KOPT-K1 (cell line): ENCODE measurements around the gene DLG2.

Source experiments
- H3K27ac ChIP-seq: fragments of 200-600 bp; sonication (generic); 2 replicates; pipeline ENCODE4 v1.5.1; 2016; ENCODE audit warnings: antibody characterized with exemption, mild to moderate bottlenecking, low read depth, low read length; ENCODE audit not compliant: poor library complexity, severe bottlenecking
- H3K36me3 ChIP-seq: fragments of 200-600 bp; sonication (generic); 2 replicates; pipeline ENCODE4 v1.5.1; 2017; ENCODE audit warnings: antibody characterized with exemption, mild to moderate bottlenecking, low read length, moderate library complexity; ENCODE audit not compliant: insufficient read depth
- H3K9me3 ChIP-seq: fragments of 200-600 bp; sonication (generic); 2 replicates; pipeline ENCODE4 v1.5.1; 2017; ENCODE audit warnings: antibody characterized with exemption, low read length, mild to moderate bottlenecking; ENCODE audit not compliant: insufficient read depth, poor library complexity, severe bottlenecking

Gene DLG2

GRCh38 chr11:83809274-83809673 is 1817.9 kb downstream of the DLG2 start:
- no peak overlapping the region for H3K27ac ChIP-seq
- no peaks in the 10 kb centered on the region for H3K9me3 ChIP-seq
- no peaks in the 10 kb centered on the region for H3K36me3 ChIP-seq

DNA sequence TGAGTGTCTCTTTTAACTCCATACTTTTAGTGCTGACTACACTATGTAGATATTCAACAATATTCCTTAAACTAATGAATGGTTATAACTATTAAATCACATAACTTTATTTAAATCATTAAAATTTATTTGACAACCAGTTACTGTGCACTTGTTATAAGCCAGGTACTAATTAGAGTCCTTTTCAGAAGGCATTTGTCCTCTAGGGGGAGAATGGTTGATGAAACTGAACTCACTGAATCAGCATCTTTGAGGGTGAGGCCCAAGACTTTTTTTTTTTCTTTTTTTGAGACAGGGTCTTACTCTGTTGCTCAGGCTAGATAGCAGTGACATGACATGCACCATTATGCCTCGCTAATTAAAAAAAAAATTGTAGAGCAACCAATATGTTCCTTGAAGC is 1825.3 kb downstream of the DLG2 start:
- no peaks in the 10 kb centered on the region for H3K36me3 ChIP-seq
- H3K27ac ChIP-seq = no peak overlapping the region
- no peaks in the 10 kb centered on the region for H3K9me3 ChIP-seq

GRCh38 chr11:83793310-83793709 is 1833.8 kb downstream of the DLG2 start:
- H3K27ac ChIP-seq = no peak overlapping the region
- no peaks in the 10 kb centered on the region for H3K36me3 ChIP-seq
- no peaks in the 10 kb centered on the region for H3K9me3 ChIP-seq

DNA sequence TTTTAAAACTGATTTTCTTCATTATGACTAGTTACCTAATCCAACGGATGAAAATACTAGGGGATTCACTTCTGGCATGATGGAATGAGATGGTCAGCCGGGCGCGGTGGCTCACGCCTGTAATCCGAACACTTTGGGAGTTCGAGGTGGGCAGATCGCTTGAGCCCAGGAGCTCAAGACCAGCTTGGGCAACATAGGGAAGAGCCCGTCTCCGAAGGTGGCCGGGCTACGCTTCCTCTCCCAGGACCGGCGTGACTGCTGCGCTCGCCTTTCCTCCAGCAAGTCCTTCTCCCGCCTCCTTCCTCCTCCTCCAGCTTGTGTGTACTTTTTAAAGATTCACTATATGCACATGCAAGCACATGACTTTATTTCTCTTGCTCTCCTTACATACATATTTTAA is 1835.6 kb downstream of the DLG2 start:
- Histone ChIP-seq H3K27ac (no peak overlapping the region), H3K36me3 (no peaks in the 10 kb centered on the region), H3K9me3 (no peaks in the 10 kb centered on the region)

- H3K36me3 ChIP-seq = no peaks in the 10 kb centered on the region
- H3K27ac ChIP-seq = no peak overlapping the region
Measured at GRCh38 chr11:83785942-83786341, 1841.2 kb downstream of the DLG2 start.

DNA sequence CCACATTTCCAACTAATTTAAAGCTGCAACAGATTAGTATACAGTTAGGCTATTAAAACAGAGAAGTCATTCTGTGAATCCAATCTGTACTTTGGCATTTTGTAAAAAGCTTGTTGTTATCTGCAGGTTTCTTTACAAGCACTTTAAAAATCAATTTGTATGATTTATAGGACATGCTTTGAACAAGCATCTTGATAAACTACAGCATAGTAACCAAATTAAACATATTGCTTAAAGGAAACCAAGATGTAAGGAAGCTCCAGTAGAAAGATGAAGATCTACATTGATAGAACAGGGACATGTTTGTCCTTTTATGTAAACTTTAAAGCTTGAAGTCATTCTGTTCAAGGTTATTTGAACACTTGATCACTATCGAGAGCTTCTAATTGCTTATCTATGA is 1842.7 kb downstream of the DLG2 start:
- Histone ChIP-seq H3K27ac (no peak overlapping the region), H3K36me3 (no peaks in the 10 kb centered on the region), H3K9me3 (no peaks in the 10 kb centered on the region)

More at GRCh38 chr11:83785942-83786341, 1841.2 kb downstream of the DLG2 start:
- no peaks in the 10 kb centered on the region for H3K9me3 ChIP-seq

GRCh38 chr11:83782329-83782728 is 1844.8 kb downstream of the DLG2 start:
- Histone ChIP-seq H3K27ac (no peak overlapping the region), H3K9me3 (no peaks in the 10 kb centered on the region), H3K36me3 (no peaks in the 10 kb centered on the region)

DNA sequence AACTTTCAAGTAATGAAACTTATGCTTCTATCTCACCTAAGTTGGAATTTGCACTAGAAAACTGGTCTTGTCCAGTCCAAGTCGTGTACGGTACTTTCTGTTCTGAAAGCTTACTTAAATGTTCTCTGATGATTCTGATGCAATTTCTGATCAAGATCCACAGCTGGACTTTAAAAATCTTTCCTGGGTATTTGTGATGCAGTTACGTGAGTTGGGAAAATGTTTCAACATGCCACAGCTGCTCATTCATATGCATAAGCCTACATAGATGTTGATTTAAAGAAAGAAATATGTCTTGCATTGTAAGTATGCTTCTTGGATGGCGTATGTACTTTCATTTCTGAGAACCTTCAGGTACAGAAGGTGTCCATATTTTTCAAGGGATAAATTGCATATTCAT is 1847.3 kb downstream of the DLG2 start:
- no peak overlapping the region for H3K27ac ChIP-seq
- H3K9me3 ChIP-seq = no peaks in the 10 kb centered on the region

GRCh38 chr11:83778596-83778995 is 1848.5 kb downstream of the DLG2 start:
- no peaks in the 10 kb centered on the region for H3K36me3 ChIP-seq
- no peak overlapping the region for H3K27ac ChIP-seq

More for the DNA sequence above, 1847.3 kb downstream of the DLG2 start:
- H3K36me3 ChIP-seq = no peaks in the 10 kb centered on the region

DNA sequence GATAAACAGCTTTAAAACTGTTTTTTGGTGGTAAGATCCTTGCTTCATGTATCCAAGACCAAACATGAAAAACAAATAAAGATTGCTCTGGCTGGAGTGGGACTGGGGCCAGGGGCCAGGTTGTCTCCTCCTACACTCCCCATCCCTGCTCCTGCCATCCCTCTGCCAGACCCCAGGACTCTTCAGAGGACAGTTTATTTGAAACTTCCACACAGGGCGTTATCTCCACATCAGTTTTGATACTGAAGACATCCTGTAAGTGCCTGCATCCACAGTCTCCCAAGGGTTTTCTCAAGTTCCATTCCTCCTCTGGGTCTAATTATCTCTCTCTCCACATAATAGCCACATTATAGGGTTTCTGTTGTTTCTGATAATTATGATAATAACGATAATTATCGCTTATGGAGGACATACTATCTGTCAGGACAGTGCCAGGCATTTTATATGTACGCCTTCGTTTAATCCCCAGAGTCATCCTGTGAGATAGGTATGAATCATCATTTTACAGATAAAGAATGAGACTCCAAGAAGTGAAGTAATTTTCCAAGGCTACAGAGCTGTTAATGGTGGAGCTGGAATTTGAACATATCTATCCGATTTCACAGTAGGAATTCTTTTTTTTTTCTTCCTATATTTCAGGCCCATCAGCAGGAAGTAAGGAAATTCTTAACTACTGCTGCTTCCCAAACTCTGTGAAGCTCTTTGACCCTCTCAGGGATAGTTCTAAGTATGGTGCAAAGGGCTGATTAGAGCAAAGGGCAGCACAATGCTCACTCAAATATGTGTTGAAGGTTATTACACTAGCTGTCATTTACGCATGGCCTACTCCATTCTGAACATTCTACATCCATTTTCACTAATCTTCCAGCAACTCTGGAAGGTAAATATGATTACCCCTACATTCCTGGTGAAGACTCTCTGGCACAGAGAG is 1852.9 kb downstream of the DLG2 start:
- H3K36me3 ChIP-seq = no peaks in the 10 kb centered on the region

More at GRCh38 chr11:83778596-83778995, 1848.5 kb downstream of the DLG2 start:
- no peaks in the 10 kb centered on the region for H3K9me3 ChIP-seq

GRCh38 chr11:83768489-83768888 is 1858.7 kb downstream of the DLG2 start:
- H3K27ac ChIP-seq = no peak overlapping the region
- H3K36me3 ChIP-seq = no peaks in the 10 kb centered on the region
- H3K9me3 ChIP-seq = no peaks in the 10 kb centered on the region

More for the DNA sequence above, 1852.9 kb downstream of the DLG2 start:
- Histone ChIP-seq H3K9me3 (no peaks in the 10 kb centered on the region), H3K27ac (no peak overlapping the region)

- Histone ChIP-seq H3K36me3 (no peaks in the 10 kb centered on the region), H3K9me3 (no peaks in the 10 kb centered on the region), H3K27ac (no peak overlapping the region)
Measured at GRCh38 chr11:83766932-83767331, 1860.2 kb downstream of the DLG2 start.

DNA sequence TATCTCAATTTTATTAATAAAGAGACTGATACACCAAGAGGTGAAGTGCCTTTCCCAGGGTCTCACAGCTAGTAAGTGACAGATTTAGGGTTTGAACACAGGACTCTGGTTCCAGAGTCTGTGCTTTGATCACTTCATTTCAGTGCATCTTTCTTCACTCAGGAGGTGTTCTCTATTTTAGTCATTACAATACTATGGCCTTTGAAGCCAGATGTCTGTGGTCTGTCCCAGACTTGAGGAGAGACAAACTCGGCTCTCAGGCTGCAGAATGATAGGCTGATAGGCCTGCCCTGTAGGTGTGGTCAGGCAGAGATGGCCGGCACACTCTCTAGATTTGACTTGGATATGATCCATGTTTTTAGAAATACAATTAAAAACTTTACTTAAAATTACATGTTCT is 1862.5 kb downstream of the DLG2 start:
- Histone ChIP-seq H3K27ac (no peak overlapping the region), H3K36me3 (no peaks in the 10 kb centered on the region), H3K9me3 (no peaks in the 10 kb centered on the region)

DNA sequence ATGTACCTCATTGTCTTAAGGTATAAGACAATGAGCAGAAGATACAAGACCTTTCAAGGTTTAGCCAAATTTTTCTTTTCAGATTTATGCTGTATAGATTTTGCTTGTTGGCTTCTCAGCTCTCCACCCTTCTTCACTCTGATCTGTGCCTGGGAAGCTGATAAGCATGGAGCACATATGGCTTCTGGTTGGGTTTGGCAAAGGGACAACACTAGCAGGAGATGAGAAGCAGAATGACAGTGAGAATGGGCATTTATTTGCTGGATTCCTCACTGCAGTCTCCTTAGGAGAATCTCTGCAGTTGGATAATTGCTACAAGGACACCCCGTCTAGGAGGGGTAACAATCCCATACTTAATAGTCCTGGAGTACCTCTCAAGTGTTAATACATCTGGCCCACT is 1866.2 kb downstream of the DLG2 start:
- Histone ChIP-seq H3K36me3 (no peaks in the 10 kb centered on the region), H3K9me3 (no peaks in the 10 kb centered on the region), H3K27ac (no peak overlapping the region)

GRCh38 chr11:83759148-83759547 is 1868.0 kb downstream of the DLG2 start:
- H3K27ac ChIP-seq = no peak overlapping the region

GRCh38 chr11:83751041-83751440 is 1876.1 kb downstream of the DLG2 start:
- Histone ChIP-seq H3K9me3 (no peaks in the 10 kb centered on the region), H3K27ac (no peak overlapping the region), H3K36me3 (no peaks in the 10 kb centered on the region)

More at GRCh38 chr11:83759148-83759547, 1868.0 kb downstream of the DLG2 start:
- no peaks in the 10 kb centered on the region for H3K9me3 ChIP-seq
- H3K36me3 ChIP-seq = no peaks in the 10 kb centered on the region
